ENCODE measurements around the gene ICAM5.

DNA sequence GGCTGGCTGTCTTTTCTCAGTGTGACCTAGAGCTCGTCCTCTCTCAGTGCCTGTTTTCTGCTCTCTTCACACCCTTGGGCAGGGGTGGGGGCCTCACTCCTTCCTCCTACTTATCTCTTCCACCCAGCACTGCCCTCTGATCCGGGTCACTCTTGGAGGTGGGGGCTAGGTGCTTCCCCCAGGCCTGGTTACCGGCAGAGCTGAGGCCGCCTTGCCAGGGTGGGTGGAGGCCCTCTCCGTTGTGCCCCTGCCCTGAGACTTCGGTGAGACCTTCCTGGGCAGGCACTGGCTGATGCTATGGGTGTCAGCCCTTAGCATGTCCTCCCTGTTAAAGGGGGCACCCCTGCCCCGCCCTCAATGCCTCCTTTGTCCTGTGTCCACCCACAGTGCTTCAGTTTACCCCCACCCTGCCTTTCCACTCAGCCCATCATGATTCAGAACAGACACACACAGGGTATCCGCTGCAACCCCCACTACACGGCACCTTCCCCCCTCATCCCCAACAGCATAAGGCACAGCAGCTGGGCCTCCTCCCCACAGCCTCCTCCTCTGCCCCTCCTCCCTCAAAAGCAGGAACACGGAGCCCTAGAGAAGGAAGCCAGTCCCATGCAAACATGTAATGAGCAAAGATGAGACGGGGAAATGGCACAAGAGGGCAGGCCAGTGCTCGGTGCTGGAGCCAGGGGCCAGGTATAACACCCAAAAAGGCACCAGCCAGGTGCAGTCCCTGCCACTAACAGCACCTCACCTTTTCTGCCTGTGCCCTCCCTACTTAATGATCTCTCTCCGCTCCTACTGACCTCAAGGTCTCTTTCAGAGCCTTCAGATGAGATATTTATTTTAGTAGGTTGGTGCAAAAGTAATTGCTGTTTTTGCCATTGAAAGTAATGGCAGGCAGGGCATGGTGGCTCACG lies 10.1 kb downstream of the ICAM5 start:
- no peak for TF ChIP-seq CTCF (IDR thresholded peaks at IDR 0.05)
- TF ChIP-seq EZH2 (IDR thresholded peaks at IDR 0.05), result no peak
- TF ChIP-seq EZH2phosphoT487 (IDR thresholded peaks at IDR 0.05), result no peak
